H9 (cell line): ENCODE results near the gene C2CD2. TPM values are rescaled to one million over a fixed set of nuclear protein-coding genes. Genes with fewer than 3 reads are reported as not detected.

Experiments
- DNase-seq: peaks from one replicate; pipeline ENCODE4 v3.0.0-alpha.2; 2017
- H2AFZ ChIP-seq: one replicate; pipeline ENCODE4 v1.6.1; 2013; ENCODE audit warnings: mild to moderate bottlenecking, low read length, control low read depth, moderate library complexity
- H2AK5ac ChIP-seq: 2 replicates; pipeline ENCODE4 v1.6.1; 2013; ENCODE audit warnings: low read length, control low read depth, mixed read lengths; ENCODE audit not compliant: insufficient read length
- H2BK120ac ChIP-seq: one replicate; pipeline ENCODE4 v1.6.1; 2013; ENCODE audit warnings: low read depth, mild to moderate bottlenecking, low read length, control low read depth, inconsistent platforms; ENCODE audit not compliant: poor library complexity, severe bottlenecking
- H2BK12ac ChIP-seq: 2 replicates; pipeline ENCODE4 v1.6.1; 2013; ENCODE audit warnings: low read length, control low read depth, mixed read lengths, low read depth; ENCODE audit not compliant: insufficient read length
- H2BK15ac ChIP-seq: 2 replicates; pipeline ENCODE4 v1.6.1; 2013; ENCODE audit warnings: low read depth, low read length, control low read depth
- H2BK20ac ChIP-seq: one replicate; pipeline ENCODE4 v1.6.1; 2013; ENCODE audit warnings: low read depth, mild to moderate bottlenecking, low read length, control low read depth, inconsistent platforms; ENCODE audit not compliant: poor library complexity, severe bottlenecking
- H2BK5ac ChIP-seq: 2 replicates; pipeline ENCODE4 v1.6.1; 2013; ENCODE audit warnings: low read length, control low read depth, mixed read lengths; ENCODE audit not compliant: insufficient read length
- H3K14ac ChIP-seq: 2 replicates; pipeline ENCODE4 v1.6.1; 2013; ENCODE audit warnings: low read length, control low read depth; ENCODE audit not compliant: insufficient read depth
- H3K18ac ChIP-seq: 2 replicates; pipeline ENCODE4 v1.6.1; 2013; ENCODE audit warnings: low read depth, mild to moderate bottlenecking, mixed read lengths, low read length, control low read depth; ENCODE audit not compliant: insufficient read length
- H3K23ac ChIP-seq: 2 replicates; pipeline ENCODE4 v1.6.1; 2013; ENCODE audit warnings: low read length, control low read depth, mixed read lengths, low read depth; ENCODE audit not compliant: insufficient read length
- H3K23me2 ChIP-seq: 2 replicates; pipeline ENCODE4 v1.6.1; 2013; ENCODE audit warnings: low read depth, mild to moderate bottlenecking, mixed read lengths, low read length, control low read depth; ENCODE audit not compliant: insufficient read length, poor library complexity, severe bottlenecking
- H3K27ac ChIP-seq: 2 replicates; pipeline ENCODE4 v1.5.1; 2013; ENCODE audit warnings: low read length, control low read depth, mixed read lengths, low read depth; ENCODE audit not compliant: insufficient read length
- H3K27me3 ChIP-seq: 2 replicates; pipeline ENCODE4 v1.6.1; 2013; ENCODE audit warnings: low read length, control low read depth, inconsistent platforms; ENCODE audit not compliant: insufficient read depth
- H3K4ac ChIP-seq: 2 replicates; pipeline ENCODE4 v1.6.1; 2013; ENCODE audit warnings: low read depth, mild to moderate bottlenecking, control low read depth, inconsistent platforms, low read length, moderate library complexity
- H3K4me1 ChIP-seq: 2 replicates; pipeline ENCODE4 v1.6.1; 2013; ENCODE audit warnings: low read length, control low read depth, inconsistent platforms; ENCODE audit not compliant: insufficient read depth
- H3K4me2 ChIP-seq: 2 replicates; pipeline ENCODE4 v1.6.1; 2013; ENCODE audit warnings: low read length, control low read depth, mixed read lengths; ENCODE audit not compliant: insufficient read length, insufficient read depth
- H3K56ac ChIP-seq: 2 replicates; pipeline ENCODE4 v1.6.1; 2013; ENCODE audit warnings: low read depth, mild to moderate bottlenecking, mixed read lengths, low read length, control low read depth; ENCODE audit not compliant: insufficient read length
- H3K79me1 ChIP-seq: 2 replicates; pipeline ENCODE4 v1.6.1; 2013; ENCODE audit warnings: low read depth, mild to moderate bottlenecking, moderate library complexity, low read length, control low read depth, inconsistent platforms; ENCODE audit not compliant: insufficient read depth, poor library complexity, severe bottlenecking
- H3K79me2 ChIP-seq: 2 replicates; pipeline ENCODE4 v1.6.1; 2013; ENCODE audit warnings: low read length, control low read depth, inconsistent platforms; ENCODE audit not compliant: insufficient read depth
- H3K9ac ChIP-seq: 2 replicates; pipeline ENCODE4 v1.6.1; 2013; ENCODE audit warnings: low read length, control low read depth, mixed read lengths; ENCODE audit not compliant: insufficient read length; ENCODE audit errors: extremely low read depth
- H3K9me3 ChIP-seq: one replicate; pipeline ENCODE4 v1.6.1; 2013; ENCODE audit warnings: low read depth, low read length, inconsistent platforms; ENCODE audit not compliant: control insufficient read depth
- H3T11ph ChIP-seq: one replicate; pipeline ENCODE4 v1.6.1; 2013; ENCODE audit warnings: mild to moderate bottlenecking, low read length, control low read depth, inconsistent platforms
- H4K20me1 ChIP-seq: one replicate; pipeline ENCODE4 v1.6.1; 2013; ENCODE audit not compliant: control insufficient read depth, insufficient read length, insufficient read depth
- H4K5ac ChIP-seq: 2 replicates; pipeline ENCODE4 v1.6.1; 2013; ENCODE audit warnings: low read depth, mild to moderate bottlenecking, mixed read lengths, low read length, control low read depth; ENCODE audit not compliant: insufficient read length
- H4K8ac ChIP-seq: replicated peaks from 2 replicates; pipeline ENCODE4 v1.6.1; 2013; ENCODE audit warnings: low read length, control low read depth, mixed read lengths, low read depth; ENCODE audit not compliant: insufficient read length
- H4K91ac ChIP-seq: 2 replicates; pipeline ENCODE4 v1.6.1; 2013; ENCODE audit warnings: low read depth, mild to moderate bottlenecking, moderate library complexity, mixed read lengths, low read length, control low read depth; ENCODE audit not compliant: insufficient read length
- H3K27ac Mint-ChIP-seq, 3 experiments: 2 replicates in 2 of 3; 3 replicates in 1 of 3; pipeline ENCODE4 v1.8.0; 2020 to 2021; ENCODE audit warnings: mixed read lengths in 3 of 3, mild to moderate bottlenecking in 1 of 3, moderate library complexity in 1 of 3
- H3K27me3 Mint-ChIP-seq: 2 replicates; pipeline ENCODE4 v1.8.0; 2021; ENCODE audit warnings: low read depth, mild to moderate bottlenecking, moderate library complexity, mixed read lengths
- H3K36me3 Mint-ChIP-seq, 3 experiments: 2 replicates in 2 of 3; 3 replicates in 1 of 3; pipeline ENCODE4 v1.8.0; 2020 to 2021; ENCODE audit warnings: low read depth in 3 of 3, mixed read lengths in 3 of 3; ENCODE audit not compliant: insufficient read depth in 1 of 3
- H3K4me1 Mint-ChIP-seq, 2 experiments: 2 replicates each; pipeline ENCODE4 v1.8.0; 2020; ENCODE audit warnings: mixed read lengths in 2 of 2
- H3K4me3 Mint-ChIP-seq, 2 experiments: 2 replicates in 1 of 2; 3 replicates in 1 of 2; pipeline ENCODE4 v1.8.0; 2020 to 2021; ENCODE audit warnings: mild to moderate bottlenecking in 2 of 2, mixed read lengths in 2 of 2, moderate library complexity in 1 of 2
- H3K9me3 Mint-ChIP-seq, 2 experiments: 2 replicates in 1 of 2; 3 replicates in 1 of 2; pipeline ENCODE4 v1.8.0; 2020; ENCODE audit warnings: mild to moderate bottlenecking in 2 of 2, mixed read lengths in 2 of 2, moderate library complexity in 1 of 2
- CTCF ChIP-seq: fragments of 200-600 bp; sonication (generic); conservative IDR thresholded peaks from 3 replicates; pipeline ENCODE4 v1.8.0; 2021; ENCODE audit warnings: antibody characterized with exemption, mild to moderate bottlenecking
- WGBS: extraction: QIAGEN DNeasy Blood & Tissue Kit; methylation state at CpG from one replicate; pipeline ENCODE4 v1.1.7; 2013; ENCODE audit warnings: missing lambda C conversion rate, low lambda C conversion rate, mixed read lengths; ENCODE audit not compliant: insufficient read length; ENCODE audit errors: extremely low coverage; 5-methylcytosine and 5-hydroxymethylcytosine counted together
- total RNA-seq: library from RNA; stranded (reverse); gene quantifications from 2 replicates; pipeline ENCODE4 v1.2.1, GENCODE V29; 2021

C2CD2 gene
- total RNA-seq, 1 experiment from 2014 or later, result 14.6 TPM

DNA sequence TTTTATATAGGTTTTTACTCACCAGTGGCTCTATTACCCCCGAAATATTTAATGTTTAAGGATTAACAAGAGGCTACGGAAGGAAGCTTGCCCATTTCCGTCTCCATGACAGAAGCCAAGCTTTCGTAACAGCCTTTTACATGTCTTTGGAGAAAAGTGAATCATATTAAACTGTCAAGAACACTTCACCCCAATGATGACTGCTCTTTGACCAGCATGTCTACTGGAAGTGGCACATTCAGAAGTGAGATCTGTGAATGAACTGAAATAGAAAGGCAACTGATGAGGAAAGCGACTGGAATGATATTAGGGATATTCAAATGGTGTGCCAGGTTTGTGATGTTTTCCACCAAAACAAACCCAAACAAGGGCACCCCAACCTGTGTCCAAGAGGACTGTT is 66.2 kb downstream of the C2CD2 start:
- no peak for DNase-seq
- H3K27me3 Mint-ChIP-seq, result no peaks in the 10 kb centered on the region; the same call in 1 of the 2 replicates
- no peaks in the 10 kb centered on the region for H3K36me3 Mint-ChIP-seq
- Histone ChIP-seq H2BK15ac (no peak overlapping the region), H2AFZ (no peak overlapping the region), H2BK12ac (no peak overlapping the region), H3K4me1 (no peaks in the 10 kb centered on the region; the same call in 1 of the 2 replicates), H3T11ph (no peak overlapping the region), H4K8ac (no peak overlapping the region), H3K79me2 (0 out of 2 replicates have a peak, but pooled peaks cover 2% of the 10 kb centered on the region), H3K56ac (no peak overlapping the region), H3K27ac (no peak overlapping the region), H4K20me1 (no peaks in the 10 kb centered on the region), H3K4ac (no peak overlapping the region), H3K23me2 (no peaks in the 10 kb centered on the region), H3K18ac (no peak overlapping the region), H4K91ac (no peak overlapping the region), H3K9ac (no peak overlapping the region), H3K9me3 (no peaks in the 10 kb centered on the region), H4K5ac (no peak overlapping the region), H2AK5ac (no peak overlapping the region), H3K14ac (no peak overlapping the region), H3K27me3 (no peaks in the 10 kb centered on the region), H2BK5ac (no peak overlapping the region), H3K23ac (no peak overlapping the region), H2BK120ac (no peak overlapping the region), H3K4me2 (no peak overlapping the region), H3K79me1 (no peaks in the 10 kb centered on the region), H2BK20ac (no peak overlapping the region)
- H3K27ac Mint-ChIP-seq, result no peak overlapping the region
- no peak for TF ChIP-seq CTCF
- no CpG with 5 or more reads among the region's 5 CpGs for WGBS
- H3K4me1 Mint-ChIP-seq, result peaks cover 17 to 18% of the 10 kb centered on the region in 2 experiments
- H3K9me3 Mint-ChIP-seq, result no peaks in the 10 kb centered on the region
- no peak overlapping the region for H3K4me3 Mint-ChIP-seq
